Measurements from ENCODE around the gene FMO5. TPM values are rescaled to one million over a fixed set of nuclear protein-coding genes. Genes with fewer than 3 reads are reported as not detected.

FMO5 gene
- total and polyA plus RNA-seq, 2 of the 13 experiments (the other 11 are each of a cell fraction or from before 2014, with no cell fraction given): 48.2 to 149 TPM

DNA sequence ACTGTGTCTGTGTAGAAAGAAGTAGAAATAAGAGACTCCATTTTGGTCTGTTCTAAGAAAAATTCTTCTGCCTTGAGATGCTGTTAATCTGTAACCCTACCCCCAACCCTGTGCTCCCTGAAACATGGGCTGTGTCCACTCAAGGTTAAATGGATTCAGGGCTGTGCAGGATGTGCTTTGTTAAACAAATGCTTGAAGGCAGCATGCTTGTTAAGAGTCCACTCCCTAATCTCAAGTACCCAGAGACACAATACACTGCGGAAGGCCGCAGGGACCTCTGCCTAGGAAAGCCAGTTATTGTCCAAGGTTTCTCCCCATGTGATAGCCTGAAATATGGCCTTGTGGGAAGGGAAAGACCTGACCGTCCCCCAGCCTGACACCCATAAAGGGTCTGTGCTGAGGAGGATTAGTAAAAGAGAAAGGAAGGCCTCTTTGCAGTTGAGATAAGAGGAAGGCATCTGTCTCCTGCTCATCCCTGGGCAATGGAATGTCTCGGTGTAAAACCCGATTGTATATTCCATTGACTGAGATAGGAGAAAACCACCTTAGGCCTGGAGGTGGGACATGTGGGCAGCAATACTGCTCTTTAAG is 15.1 kb upstream of the FMO5 start (continued):
- TF ChIP-seq, protein P1, sequence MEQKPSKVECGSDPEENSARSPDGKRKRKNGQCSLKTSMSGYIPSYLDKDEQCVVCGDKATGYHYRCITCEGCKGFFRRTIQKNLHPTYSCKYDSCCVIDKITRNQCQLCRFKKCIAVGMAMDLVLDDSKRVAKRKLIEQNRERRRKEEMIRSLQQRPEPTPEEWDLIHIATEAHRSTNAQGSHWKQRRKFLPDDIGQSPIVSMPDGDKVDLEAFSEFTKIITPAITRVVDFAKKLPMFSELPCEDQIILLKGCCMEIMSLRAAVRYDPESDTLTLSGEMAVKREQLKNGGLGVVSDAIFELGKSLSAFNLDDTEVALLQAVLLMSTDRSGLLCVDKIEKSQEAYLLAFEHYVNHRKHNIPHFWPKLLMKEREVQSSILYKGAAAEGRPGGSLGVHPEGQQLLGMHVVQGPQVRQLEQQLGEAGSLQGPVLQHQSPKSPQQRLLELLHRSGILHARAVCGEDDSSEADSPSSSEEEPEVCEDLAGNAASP (CRISPR knock-in tag; IDR thresholded peaks at IDR 0.05; ENCODE audit: borderline replicate concordance): peak; percentile 50; the same call in 1 of the 2 replicates
- TF ChIP-seq HDAC1 (CRISPR knock-in tag; IDR thresholded peaks at IDR 0.05): 0 out of 2 replicates have a peak, but pooled peaks have one; percentile 32
- TF ChIP-seq, protein P2, sequence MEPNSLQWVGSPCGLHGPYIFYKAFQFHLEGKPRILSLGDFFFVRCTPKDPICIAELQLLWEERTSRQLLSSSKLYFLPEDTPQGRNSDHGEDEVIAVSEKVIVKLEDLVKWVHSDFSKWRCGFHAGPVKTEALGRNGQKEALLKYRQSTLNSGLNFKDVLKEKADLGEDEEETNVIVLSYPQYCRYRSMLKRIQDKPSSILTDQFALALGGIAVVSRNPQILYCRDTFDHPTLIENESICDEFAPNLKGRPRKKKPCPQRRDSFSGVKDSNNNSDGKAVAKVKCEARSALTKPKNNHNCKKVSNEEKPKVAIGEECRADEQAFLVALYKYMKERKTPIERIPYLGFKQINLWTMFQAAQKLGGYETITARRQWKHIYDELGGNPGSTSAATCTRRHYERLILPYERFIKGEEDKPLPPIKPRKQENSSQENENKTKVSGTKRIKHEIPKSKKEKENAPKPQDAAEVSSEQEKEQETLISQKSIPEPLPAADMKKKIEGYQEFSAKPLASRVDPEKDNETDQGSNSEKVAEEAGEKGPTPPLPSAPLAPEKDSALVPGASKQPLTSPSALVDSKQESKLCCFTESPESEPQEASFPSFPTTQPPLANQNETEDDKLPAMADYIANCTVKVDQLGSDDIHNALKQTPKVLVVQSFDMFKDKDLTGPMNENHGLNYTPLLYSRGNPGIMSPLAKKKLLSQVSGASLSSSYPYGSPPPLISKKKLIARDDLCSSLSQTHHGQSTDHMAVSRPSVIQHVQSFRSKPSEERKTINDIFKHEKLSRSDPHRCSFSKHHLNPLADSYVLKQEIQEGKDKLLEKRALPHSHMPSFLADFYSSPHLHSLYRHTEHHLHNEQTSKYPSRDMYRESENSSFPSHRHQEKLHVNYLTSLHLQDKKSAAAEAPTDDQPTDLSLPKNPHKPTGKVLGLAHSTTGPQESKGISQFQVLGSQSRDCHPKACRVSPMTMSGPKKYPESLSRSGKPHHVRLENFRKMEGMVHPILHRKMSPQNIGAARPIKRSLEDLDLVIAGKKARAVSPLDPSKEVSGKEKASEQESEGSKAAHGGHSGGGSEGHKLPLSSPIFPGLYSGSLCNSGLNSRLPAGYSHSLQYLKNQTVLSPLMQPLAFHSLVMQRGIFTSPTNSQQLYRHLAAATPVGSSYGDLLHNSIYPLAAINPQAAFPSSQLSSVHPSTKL (CRISPR knock-in tag; IDR thresholded peaks at IDR 0.05): peak; percentile 83

DNA sequence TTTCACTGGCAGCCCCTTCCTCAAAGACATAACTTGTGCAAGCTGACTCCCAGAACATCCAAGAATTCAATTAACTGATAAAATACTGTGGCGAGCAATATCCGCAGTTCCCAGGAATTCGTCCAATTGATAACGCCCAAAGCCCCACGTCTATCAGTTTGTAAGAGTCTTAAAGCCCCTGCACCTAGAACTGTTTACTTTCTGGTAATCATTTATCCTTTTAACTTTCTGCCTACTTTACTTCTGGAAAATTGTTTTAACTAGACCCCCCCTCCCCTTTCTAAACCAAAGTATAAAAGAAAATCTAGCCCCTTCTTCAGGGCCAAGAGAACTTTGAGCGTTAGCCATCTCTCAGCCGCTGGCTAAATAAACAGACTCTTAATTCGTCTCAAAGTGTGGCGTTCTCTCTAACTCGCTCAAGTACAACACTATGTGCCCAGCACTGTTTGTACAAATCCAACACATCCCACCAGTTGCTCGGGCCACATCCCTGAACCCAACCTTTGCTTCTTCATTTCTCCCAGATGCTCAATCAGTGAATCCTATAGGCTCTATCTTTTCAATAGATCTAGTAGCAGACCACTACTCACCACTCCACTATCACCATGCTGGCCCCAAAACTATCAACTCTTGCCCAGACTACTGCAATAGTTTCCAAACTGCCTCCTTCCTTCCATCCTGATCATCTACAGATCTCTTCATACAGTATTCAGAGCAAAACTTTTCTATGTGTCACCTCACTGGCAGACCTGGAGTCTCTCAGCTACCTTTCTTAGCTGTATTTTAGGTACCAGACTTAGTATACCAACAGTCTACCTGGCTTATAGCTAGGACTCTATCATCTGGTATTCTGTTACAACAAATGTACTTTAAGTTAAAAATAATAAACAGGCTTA is 14.0 kb upstream of the FMO5 start:
- Histone ChIP-seq H3K9ac (ENCODE audit: insufficient read depth, low read depth, low read length) (peak overlapping the region; percentile 70), H3K79me2 (ENCODE audit: insufficient read depth, low read length) (peaks cover 21% of the 10 kb centered on the region), H4K20me1 (ENCODE audit: insufficient read depth, low read length) (no peaks in the 10 kb centered on the region), H3K4me3 (replicated peaks in 1 of 3; ENCODE audit: insufficient read depth in 1 of 3, low read depth in 2 of 3, low read length in 3 of 3) (peak overlapping the region; percentile 9 to 34 (median 28); a peak in 5 of 6 replicates), H3K27ac (ENCODE audit: extremely low read length, insufficient read depth, low read length) (peak overlapping the region; percentile 93), H3K36me3 (replicated peaks in 1 of 2; ENCODE audit: control insufficient read depth in 1 of 2, insufficient read depth in 2 of 2, low read length in 2 of 2) (no peaks in the 10 kb centered on the region; a peak in 1 of 5 replicates), H3K27me3 (ENCODE audit: control insufficient read depth in 1 of 2, insufficient read depth in 2 of 2, low read length in 2 of 2) (no peaks in the 10 kb centered on the region; a peak in 1 of 5 replicates), H3K9me3 (ENCODE audit: low read length) (no peaks in the 10 kb centered on the region), H3K4me1 (ENCODE audit: insufficient read depth, low read length) (peaks cover 82% of the 10 kb centered on the region), H3K4me2 (ENCODE audit: low read depth, low read length) (peak overlapping the region; percentile 73), H2AFZ (ENCODE audit: low read length) (no peak overlapping the region)
- in situ Hi-C loops (cut with HindIII; ENCODE audit: extremely low pct_ligation_motif_present, low pct_unique_long_range_greater_than_20kb): no loop called here
- ATAC-seq (peak; percentile 28), FAIRE-seq (peak; percentile 62), DNase-seq (ENCODE audit: low spot score) (peak; percentile 85)
- CTCF ChIA-PET (ENCODE audit: low intra/inter-chr PET ratio, low total read pairs): interaction anchor here (1.5 kb wide), 1 partner anchor 14 kb away, joined by 3 read pairs; the partner anchor contains the start of gene FMO5
- 0% methylated on average over 11 of the region's 11 CpGs for WGBS (ENCODE audit: low lambda C conversion rate)
- BruUV-seq (replicated peaks): no TSS peak
- intact Hi-C loops (cut with micrococcal nuclease; ENCODE audit: unreplicated experiment): loop anchor here (1.0 to 5.0 kb wide), 3 partner anchors 14 to 37 kb away; partner anchors contain the start of gene FMO5
- POLR2A ChIA-PET: interaction anchor here (0.9 to 5.3 kb wide), 4 partner anchors 15 to 68 kb away, joined by 4 to 101 read pairs (median 91); partner anchors contain the start of genes FMO5 and PRKAB2
- TF ChIP-seq, protein P3, sequence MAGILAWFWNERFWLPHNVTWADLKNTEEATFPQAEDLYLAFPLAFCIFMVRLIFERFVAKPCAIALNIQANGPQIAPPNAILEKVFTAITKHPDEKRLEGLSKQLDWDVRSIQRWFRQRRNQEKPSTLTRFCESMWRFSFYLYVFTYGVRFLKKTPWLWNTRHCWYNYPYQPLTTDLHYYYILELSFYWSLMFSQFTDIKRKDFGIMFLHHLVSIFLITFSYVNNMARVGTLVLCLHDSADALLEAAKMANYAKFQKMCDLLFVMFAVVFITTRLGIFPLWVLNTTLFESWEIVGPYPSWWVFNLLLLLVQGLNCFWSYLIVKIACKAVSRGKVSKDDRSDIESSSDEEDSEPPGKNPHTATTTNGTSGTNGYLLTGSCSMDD (CRISPR knock-in tag; IDR thresholded peaks at IDR 0.05): no peak
- TF ChIP-seq SKI (IDR thresholded peaks at IDR 0.05; ENCODE audit: partially characterized antibody) (peak; percentile 49), AKAP8 (CRISPR knock-in tag; IDR thresholded peaks at IDR 0.05) (no peak)

Data from HepG2 (cell line).